ENCODE data around the gene BTG2.
"Not testable (repeated sequence)": the region's sequence is repeated elsewhere in the genome, so short reads cannot be mapped to it uniquely, and the experiment has no call there.

BTG2 gene

DNA sequence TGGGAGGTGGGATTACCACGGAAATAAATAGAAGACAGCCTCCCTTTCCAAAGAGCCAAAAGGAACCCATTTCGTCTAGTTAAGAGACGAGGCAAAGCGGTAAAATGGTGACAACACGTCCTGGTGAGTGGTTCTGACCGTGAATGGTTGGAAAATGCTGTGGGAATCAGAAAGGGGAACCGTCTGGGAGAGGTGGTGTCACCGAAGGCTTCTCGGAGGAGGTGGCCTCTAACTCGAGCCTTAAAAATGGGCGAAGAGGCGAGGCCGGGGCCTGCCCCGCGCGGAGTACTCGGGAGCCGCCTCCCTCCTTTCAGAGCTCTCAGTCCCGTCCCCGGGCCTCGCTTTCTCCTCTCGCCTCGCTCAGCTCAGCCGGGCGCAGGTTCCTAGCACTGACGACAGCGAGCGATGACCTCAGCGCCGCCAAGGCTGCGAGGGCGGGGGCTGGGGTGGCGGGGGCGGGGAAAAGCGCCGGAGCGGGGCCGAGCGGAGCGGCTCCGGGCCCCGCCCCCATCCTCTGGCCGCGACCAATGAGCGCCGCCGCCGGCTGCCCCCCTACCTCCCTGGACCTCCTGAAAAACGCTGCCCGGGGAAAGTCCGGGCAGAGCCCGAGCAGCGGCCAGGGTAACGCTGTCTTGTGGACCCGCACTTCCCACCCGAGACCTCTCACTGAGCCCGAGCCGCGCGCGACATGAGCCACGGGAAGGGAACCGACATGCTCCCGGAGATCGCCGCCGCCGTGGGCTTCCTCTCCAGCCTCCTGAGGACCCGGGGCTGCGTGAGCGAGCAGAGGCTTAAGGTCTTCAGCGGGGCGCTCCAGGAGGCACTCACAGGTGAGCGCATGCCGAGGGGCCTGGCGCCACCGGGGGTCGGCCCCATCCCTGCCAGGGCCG lies at the start of gene BTG2:
Gene BTG2 (plus strand): TSS at position 601 of the 890 bp plus-strand sequence. CDS start 88 bp downstream, at position 689.
- Mint-ChIP-seq H3K4me3 (peak within 1 kb of the TSS; percentile 97), H3K4me1 (ENCODE audit: low read depth) (peaks cover 61% of the 10 kb centered on the region), H3K9me3 (no peaks in the 10 kb centered on the region), H3K27ac (peak within 1 kb of the TSS; percentile 98), H3K27me3 (no peaks in the 10 kb centered on the region), H3K36me3 (ENCODE audit: low read depth) (peaks cover 48% of the 10 kb centered on the region)
- DNase-seq: peak; percentile 90

GRCh38 chr1:203256636-203257035 lies 48.7 kb upstream of the BTG2 start:
- not testable (repeated sequence) for H3K36me3 Mint-ChIP-seq (ENCODE audit: low read depth); H3K4me3 Mint-ChIP-seq
- H3K27me3 Mint-ChIP-seq: peaks cover 50% of the 10 kb centered on the region

GRCh38 chr1:203263496-203263895 lies 41.8 kb upstream of the BTG2 start:
- H3K27me3 Mint-ChIP-seq: peaks cover 2% of the 10 kb centered on the region
- no peak overlapping the region for H3K27ac Mint-ChIP-seq
- H3K4me3 Mint-ChIP-seq: no peak overlapping the region
- H3K9me3 Mint-ChIP-seq: no peaks in the 10 kb centered on the region
- peaks cover 10% of the 10 kb centered on the region for H3K4me1 Mint-ChIP-seq (ENCODE audit: low read depth)
- H3K36me3 Mint-ChIP-seq (ENCODE audit: low read depth): no peaks in the 10 kb centered on the region
- no peak for DNase-seq

More at GRCh38 chr1:203256636-203257035, 48.7 kb upstream of the BTG2 start:
- H3K9me3 Mint-ChIP-seq: peaks cover 11% of the 10 kb centered on the region
- not testable (repeated sequence) for H3K27ac Mint-ChIP-seq; H3K4me1 Mint-ChIP-seq (ENCODE audit: low read depth); DNase-seq

GRCh38 chr1:203264052-203264501 lies 41.2 kb upstream of the BTG2 start:
- no peak overlapping the region for H3K27ac Mint-ChIP-seq

GRCh38 chr1:203265541-203265940 lies 39.8 kb upstream of the BTG2 start:
- Mint-ChIP-seq H3K36me3 (ENCODE audit: low read depth) (no peaks in the 10 kb centered on the region), H3K4me1 (ENCODE audit: low read depth) (peaks cover 10% of the 10 kb centered on the region), H3K27me3 (no peaks in the 10 kb centered on the region), H3K4me3 (no peak overlapping the region), H3K9me3 (no peaks in the 10 kb centered on the region), H3K27ac (no peak overlapping the region)
- DNase-seq: no peak

More at GRCh38 chr1:203264052-203264501, 41.2 kb upstream of the BTG2 start:
- no peak overlapping the region for H3K4me3 Mint-ChIP-seq
- H3K27me3 Mint-ChIP-seq: peaks cover 2% of the 10 kb centered on the region
- H3K4me1 Mint-ChIP-seq (ENCODE audit: low read depth): peaks cover 10% of the 10 kb centered on the region
- H3K36me3 Mint-ChIP-seq (ENCODE audit: low read depth): no peaks in the 10 kb centered on the region
- DNase-seq: no peak
- no peaks in the 10 kb centered on the region for H3K9me3 Mint-ChIP-seq

GRCh38 chr1:203266140-203266539 lies 39.2 kb upstream of the BTG2 start:
- H3K27me3 Mint-ChIP-seq; H3K36me3 Mint-ChIP-seq (ENCODE audit: low read depth); DNase-seq; H3K4me3 Mint-ChIP-seq; H3K9me3 Mint-ChIP-seq; H3K27ac Mint-ChIP-seq: not testable (repeated sequence)
- H3K4me1 Mint-ChIP-seq (ENCODE audit: low read depth): peaks cover 16% of the 10 kb centered on the region

- peak overlapping the region; percentile 93 for H3K27ac Mint-ChIP-seq
- DNase-seq: peak; percentile 85
- H3K9me3 Mint-ChIP-seq: no peaks in the 10 kb centered on the region
- H3K4me3 Mint-ChIP-seq: peak overlapping the region; percentile 84
- peaks cover 20% of the 10 kb centered on the region for H3K4me1 Mint-ChIP-seq (ENCODE audit: low read depth)
- H3K27me3 Mint-ChIP-seq: no peaks in the 10 kb centered on the region
- no peaks in the 10 kb centered on the region for H3K36me3 Mint-ChIP-seq (ENCODE audit: low read depth)
Observed at GRCh38 chr1:203267347-203267846, 37.9 kb upstream of the BTG2 start.

- Mint-ChIP-seq H3K4me1 (ENCODE audit: low read depth) (peaks cover 22% of the 10 kb centered on the region), H3K27me3 (no peaks in the 10 kb centered on the region), H3K36me3 (ENCODE audit: low read depth) (no peaks in the 10 kb centered on the region), H3K9me3 (no peaks in the 10 kb centered on the region), H3K27ac (peak overlapping the region; percentile 93), H3K4me3 (peak overlapping the region; percentile 84)
- no peak for DNase-seq
Observed at GRCh38 chr1:203267912-203268311, 37.4 kb upstream of the BTG2 start.

GRCh38 chr1:203268901-203269653 lies 36.2 kb upstream of the BTG2 start:
- Mint-ChIP-seq H3K27ac (no peak overlapping the region), H3K4me3 (no peak overlapping the region), H3K36me3 (ENCODE audit: low read depth) (no peaks in the 10 kb centered on the region), H3K27me3 (no peaks in the 10 kb centered on the region), H3K4me1 (ENCODE audit: low read depth) (peaks cover 33% of the 10 kb centered on the region), H3K9me3 (no peaks in the 10 kb centered on the region)
- DNase-seq: peak; percentile 58

DNA sequence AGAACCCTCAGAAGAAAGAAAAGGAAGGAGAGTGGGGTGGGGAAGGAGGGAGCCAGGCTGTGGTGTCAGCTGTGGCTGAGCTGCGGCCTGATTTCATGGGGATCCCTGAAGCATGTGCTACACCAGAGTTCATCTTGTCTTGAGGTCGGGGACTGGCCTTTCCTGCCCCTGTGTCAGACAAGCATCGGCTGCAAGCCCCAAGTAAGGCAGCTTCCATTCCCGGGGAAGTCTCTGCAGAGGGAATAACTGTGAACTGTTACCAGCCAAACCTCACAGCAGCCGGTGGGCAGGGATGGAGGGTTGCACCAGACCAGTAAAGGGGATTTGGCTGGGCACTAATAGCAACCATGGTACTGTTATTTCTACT lies 35.7 kb upstream of the BTG2 start:
- Mint-ChIP-seq H3K4me1 (ENCODE audit: low read depth) (peaks cover 39% of the 10 kb centered on the region), H3K27me3 (no peaks in the 10 kb centered on the region)

GRCh38 chr1:203270448-203270847 lies 34.9 kb upstream of the BTG2 start:
- no peaks in the 10 kb centered on the region for H3K9me3 Mint-ChIP-seq
- no peak overlapping the region for H3K4me3 Mint-ChIP-seq
- peaks cover 45% of the 10 kb centered on the region for H3K4me1 Mint-ChIP-seq (ENCODE audit: low read depth)
- H3K27ac Mint-ChIP-seq: peak overlapping the region; percentile 63
- H3K36me3 Mint-ChIP-seq (ENCODE audit: low read depth): no peaks in the 10 kb centered on the region
- H3K27me3 Mint-ChIP-seq: no peaks in the 10 kb centered on the region
- no peak for DNase-seq

More for the DNA sequence above, 35.7 kb upstream of the BTG2 start:
- H3K4me3 Mint-ChIP-seq: no peak overlapping the region
- no peaks in the 10 kb centered on the region for H3K36me3 Mint-ChIP-seq (ENCODE audit: low read depth)
- H3K9me3 Mint-ChIP-seq: no peaks in the 10 kb centered on the region
- no peak overlapping the region for H3K27ac Mint-ChIP-seq
- no peak for DNase-seq

GRCh38 chr1:203271018-203271743 lies 34.1 kb upstream of the BTG2 start:
- Mint-ChIP-seq H3K4me3 (no peak overlapping the region), H3K27ac (peak overlapping the region; percentile 66), H3K27me3 (no peaks in the 10 kb centered on the region), H3K4me1 (ENCODE audit: low read depth) (peaks cover 49% of the 10 kb centered on the region), H3K36me3 (ENCODE audit: low read depth) (no peaks in the 10 kb centered on the region), H3K9me3 (no peaks in the 10 kb centered on the region)
- DNase-seq: peak; percentile 66

GRCh38 chr1:203271962-203272632 lies 33.2 kb upstream of the BTG2 start:
- Mint-ChIP-seq H3K36me3 (ENCODE audit: low read depth) (no peaks in the 10 kb centered on the region), H3K4me3 (no peak overlapping the region), H3K27me3 (no peaks in the 10 kb centered on the region), H3K9me3 (no peaks in the 10 kb centered on the region), H3K27ac (no peak overlapping the region), H3K4me1 (ENCODE audit: low read depth) (peaks cover 56% of the 10 kb centered on the region)
- DNase-seq: no peak

Data from activated T-cell treated with anti-CD3 and anti-CD28 coated beads, Interleukin-2, amount 50 U/mL, for 24 hours (primary cell).